C4-2B (cell line): Measurements from ENCODE around the gene CD300E.

Experiments used
- CTCF ChIP-seq: fragments of 450-650 bp; conservative IDR thresholded peaks from 2 replicates; pipeline ENCODE4 v1.5.1; 2017; ENCODE audit warnings: mild to moderate bottlenecking
- ZFX ChIP-seq: fragments of 450-650 bp; IDR thresholded peaks from 2 replicates; pipeline ENCODE4 v1.6.1; 2017

GRCh38 chr17:74633326-74633725 is 9.8 kb upstream of the CD300E start:
- TF ChIP-seq CTCF = no peak
- no peak for TF ChIP-seq ZFX
